Breast epithelium (tissue), 4 donors: ENCODE results near the gene ATP5F1B. TPM values are rescaled to one million over a fixed set of nuclear protein-coding genes. Genes with fewer than 3 reads are reported as not detected.

ENCODE experiments used
- DNase-seq, 2 donors: peaks; one replicate each; pipeline ENCODE4 v3.0.0-alpha.2; 2019; ENCODE audit warnings: low spot score in 2 of 2
- H3K27ac ChIP-seq, 2 donors: fragments of 200-600 bp; sonication (generic) in 1 of 2; one replicate each; pipeline ENCODE4 v1.5.1; 2016 to 2019; ENCODE audit warnings: mild to moderate bottlenecking in 1 of 2
- H3K27me3 ChIP-seq, 2 donors: fragments of 200-600 bp; sonication (generic) in 1 of 2; one replicate each; pipeline versions ENCODE4 v1.5.1 to v1.6.0; 2017 to 2019; ENCODE audit warnings: control low read depth in 1 of 2, mild to moderate bottlenecking in 1 of 2
- H3K36me3 ChIP-seq: fragments of 200-600 bp; one replicate; pipeline ENCODE4 v1.5.1; 2019
- H3K4me1 ChIP-seq, 2 donors: fragments of 200-600 bp; sonication (generic); one replicate each; pipeline ENCODE4 v1.5.1; 2016 to 2019; ENCODE audit warnings: control low read depth in 1 of 2
- H3K4me3 ChIP-seq, 3 donors: fragments of 200-600 bp; sonication (generic); 1 replicate in 2 of 3; 2 replicates in 1 of 3; pipeline ENCODE4 v1.5.1; 2016 to 2019; ENCODE audit warnings: mild to moderate bottlenecking in 3 of 3, moderate library complexity in 2 of 3
- H3K9me3 ChIP-seq, 2 donors: fragments of 200-600 bp; sonication (generic) in 1 of 2; one replicate each; pipeline ENCODE4 v1.5.1; 2016 to 2019; ENCODE audit warnings: control low read depth in 1 of 2
- POLR2A ChIP-seq: fragments of 450-650 bp; IDR thresholded peaks from one replicate; pipeline ENCODE4 v1.6.1; 2016; ENCODE audit warnings: antibody characterized with exemption, mild to moderate bottlenecking, moderate library complexity
- POLR2AphosphoS5 ChIP-seq, 3 donors: sonication (generic); formaldehyde crosslinking; IDR thresholded peaks; one replicate each; pipeline ENCODE4 v1.6.1; 2017; ENCODE audit warnings: antibody characterized with exemption in 3 of 3
- intact Hi-C: fragments of 100-400 bp; cut with DNase I; formaldehyde crosslinking; loops from one replicate; pipeline ENCODE4 v1.15.1; 2023; ENCODE audit warnings: low total_unique reads
- total RNA-seq, 3 donors: library from RNA; depleted of rRNA; stranded (reverse); fragments of >200 nt; gene quantifications; one replicate each; pipeline ENCODE4 v1.1.0, GENCODE V29; 2016
- TF ChIP-seq, protein P1 (sequence below), 3 donors: fragments of 450-650 bp; IDR thresholded peaks; one replicate each; pipeline ENCODE4 v1.5.1; 2016 to 2017; ENCODE audit warnings: antibody characterized with exemption in 3 of 3, mild to moderate bottlenecking in 3 of 3, moderate library complexity in 3 of 3

ATP5F1B gene
- total RNA-seq, 3 donors from 2014 or later = 310 to 369 (median 328) TPM

DNA sequence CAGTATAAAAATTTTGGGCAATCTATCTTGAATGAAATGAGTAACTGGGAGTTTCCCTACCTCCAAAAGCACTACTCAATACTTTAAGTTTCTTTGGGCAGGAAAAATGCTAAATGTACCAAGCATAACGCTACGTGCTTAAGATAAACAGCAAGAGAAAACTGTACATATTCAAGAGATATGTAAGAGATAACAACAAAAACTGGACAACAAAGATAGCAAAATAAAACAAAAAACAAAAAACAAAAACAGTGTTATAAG is 22.3 kb upstream of the ATP5F1B start:
- Histone ChIP-seq H3K9me3 (no peaks in the 10 kb centered on the region), H3K4me3 (no peak overlapping the region), H3K36me3 (peaks cover 4% of the 10 kb centered on the region), H3K27me3 (no peaks in the 10 kb centered on the region), H3K4me1 (no peaks in the 10 kb centered on the region), H3K27ac (no peak overlapping the region)
- intact Hi-C loops = no loop called here
- DNase-seq = no peak
- TF ChIP-seq POLR2A (no peak), POLR2AphosphoS5 (IDR thresholded peaks at IDR 0.05) (no peak)
- TF ChIP-seq, protein P1, sequence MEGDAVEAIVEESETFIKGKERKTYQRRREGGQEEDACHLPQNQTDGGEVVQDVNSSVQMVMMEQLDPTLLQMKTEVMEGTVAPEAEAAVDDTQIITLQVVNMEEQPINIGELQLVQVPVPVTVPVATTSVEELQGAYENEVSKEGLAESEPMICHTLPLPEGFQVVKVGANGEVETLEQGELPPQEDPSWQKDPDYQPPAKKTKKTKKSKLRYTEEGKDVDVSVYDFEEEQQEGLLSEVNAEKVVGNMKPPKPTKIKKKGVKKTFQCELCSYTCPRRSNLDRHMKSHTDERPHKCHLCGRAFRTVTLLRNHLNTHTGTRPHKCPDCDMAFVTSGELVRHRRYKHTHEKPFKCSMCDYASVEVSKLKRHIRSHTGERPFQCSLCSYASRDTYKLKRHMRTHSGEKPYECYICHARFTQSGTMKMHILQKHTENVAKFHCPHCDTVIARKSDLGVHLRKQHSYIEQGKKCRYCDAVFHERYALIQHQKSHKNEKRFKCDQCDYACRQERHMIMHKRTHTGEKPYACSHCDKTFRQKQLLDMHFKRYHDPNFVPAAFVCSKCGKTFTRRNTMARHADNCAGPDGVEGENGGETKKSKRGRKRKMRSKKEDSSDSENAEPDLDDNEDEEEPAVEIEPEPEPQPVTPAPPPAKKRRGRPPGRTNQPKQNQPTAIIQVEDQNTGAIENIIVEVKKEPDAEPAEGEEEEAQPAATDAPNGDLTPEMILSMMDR (IDR thresholded peaks at IDR 0.05) = no peak

DNA sequence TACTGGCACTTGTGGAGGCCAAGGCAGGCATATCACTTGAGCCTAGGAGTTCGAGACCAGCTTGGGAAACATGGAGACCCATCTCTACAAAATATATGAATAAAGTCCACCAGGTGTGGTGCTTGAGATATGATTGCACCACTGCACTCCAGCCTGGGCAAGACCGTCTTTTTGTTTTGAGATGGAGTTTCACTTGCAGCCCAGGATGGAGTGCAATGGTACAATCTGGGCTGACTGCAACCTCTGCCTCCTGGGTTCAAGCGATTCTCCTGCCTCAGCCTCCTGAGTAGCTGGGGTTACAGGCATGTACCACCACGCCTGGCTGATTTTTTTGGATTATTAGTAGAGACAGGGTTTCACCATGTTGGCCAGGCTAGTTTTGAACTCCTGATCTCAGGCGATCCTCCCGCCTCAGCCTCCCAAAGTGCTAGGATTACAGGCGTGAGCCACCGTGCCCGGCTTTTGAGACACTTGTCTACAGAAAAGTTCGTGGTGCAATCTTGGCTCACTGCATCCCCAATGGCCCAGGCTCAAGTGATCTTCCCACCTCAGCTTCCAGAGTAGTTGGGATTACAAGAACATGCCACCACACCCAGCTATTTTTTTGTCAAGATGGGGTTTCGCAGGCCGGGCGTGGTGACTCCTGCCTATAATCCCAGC is 16.3 kb upstream of the ATP5F1B start:
- TF ChIP-seq, protein P1 (IDR thresholded peaks at IDR 0.05) = no peak

DNA sequence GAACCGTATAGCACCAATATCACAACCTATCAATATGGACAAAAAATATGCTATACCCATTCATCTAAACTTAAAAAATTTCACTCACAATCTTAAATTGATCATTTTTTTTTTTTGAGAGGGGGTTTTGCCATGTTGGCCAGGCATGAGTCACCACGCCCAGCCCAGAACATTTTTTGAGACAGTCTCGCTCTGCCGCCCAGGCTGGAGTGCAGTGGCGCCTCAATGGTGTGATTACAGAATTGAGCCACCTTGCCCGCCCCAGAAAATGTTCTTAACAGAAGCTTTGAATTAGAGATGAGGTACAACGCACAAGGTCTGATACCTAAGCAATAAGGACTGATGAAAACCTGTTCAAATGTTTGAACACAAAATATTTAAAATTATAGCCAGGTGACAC is 15.8 kb upstream of the ATP5F1B start:
- intact Hi-C loops = no loop called here
- DNase-seq = no peak
- Histone ChIP-seq H3K4me1 (no peaks in the 10 kb centered on the region), H3K27ac (no peak overlapping the region), H3K9me3 (no peaks in the 10 kb centered on the region), H3K27me3 (no peaks in the 10 kb centered on the region), H3K36me3 (peaks cover 4% of the 10 kb centered on the region), H3K4me3 (no peak overlapping the region)
- TF ChIP-seq POLR2AphosphoS5 (IDR thresholded peaks at IDR 0.05) (no peak), POLR2A (no peak)
- TF ChIP-seq, protein P1 (IDR thresholded peaks at IDR 0.05) = no peak

More for the DNA sequence above, 16.3 kb upstream of the ATP5F1B start:
- Histone ChIP-seq H3K36me3 (peaks cover 4% of the 10 kb centered on the region), H3K4me3 (no peak overlapping the region), H3K9me3 (no peaks in the 10 kb centered on the region), H3K27ac (no peak overlapping the region), H3K27me3 (no peaks in the 10 kb centered on the region), H3K4me1 (no peaks in the 10 kb centered on the region)
- no peak for DNase-seq
- intact Hi-C loops = no loop called here

DNA sequence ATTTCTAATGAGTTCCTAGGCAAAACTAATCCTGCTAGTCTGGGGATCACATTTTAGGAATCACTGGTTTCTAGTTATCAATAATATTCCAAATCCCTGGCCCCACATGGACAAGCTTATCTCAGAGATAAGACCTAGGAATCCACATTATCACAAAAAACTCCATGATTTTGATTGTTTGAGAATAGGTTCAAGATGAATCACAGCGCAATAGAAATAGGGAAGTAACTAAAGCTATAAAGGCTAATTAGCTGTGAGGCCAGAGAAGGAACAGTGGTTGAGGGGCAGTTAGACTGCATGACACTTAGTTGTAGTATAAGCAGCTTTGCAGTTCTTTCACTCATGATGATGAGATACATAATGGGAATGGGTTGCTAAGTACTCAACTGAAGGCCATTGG is 13.1 kb upstream of the ATP5F1B start:
- intact Hi-C loops = no loop called here
- DNase-seq = no peak

More for the DNA sequence above, 13.1 kb upstream of the ATP5F1B start:
- Histone ChIP-seq H3K9me3 (peaks cover 0 to 2% of the 10 kb centered on the region in 2 donors), H3K36me3 (no peaks in the 10 kb centered on the region), H3K27me3 (no peaks in the 10 kb centered on the region), H3K27ac (no peak overlapping the region), H3K4me3 (no peak overlapping the region), H3K4me1 (no peaks in the 10 kb centered on the region)
- TF ChIP-seq POLR2A = no peak
- TF ChIP-seq, protein P1 (IDR thresholded peaks at IDR 0.05) = no peak
- TF ChIP-seq POLR2AphosphoS5 (IDR thresholded peaks at IDR 0.05) = no peak
